ENCODE results near the gene ANKRD49. TPM values are rescaled to one million over a fixed set of nuclear protein-coding genes. Genes with fewer than 3 reads are reported as not detected.

Gene ANKRD49
- total and polyA plus RNA-seq, 2 of the 8 experiments (the other 6 are each of a cell fraction or from before 2014, with no cell fraction given): 7.4 to 12.2 TPM

GRCh38 chr11:94445641-94446040, 48.1 kb upstream of the ANKRD49 start:
- Histone ChIP-seq H4K5ac (ENCODE audit: insufficient read length, low read depth, low read length) (no peak overlapping the region), H2AFZ (ENCODE audit: low read length) (no peak overlapping the region), H4K91ac (replicated peaks; ENCODE audit: insufficient read length, low read length) (no peak overlapping the region), H3K4me3 (ENCODE audit: extremely low read depth in 1 of 4, insufficient read depth in 2 of 4, low read depth in 3 of 4, low read length in 4 of 4) (no peak overlapping the region), H4K20me1 (replicated peaks in 1 of 2; ENCODE audit: control insufficient read depth in 1 of 2, insufficient read depth in 2 of 2, low read length in 2 of 2) (peaks cover 1 to 2% of the 10 kb centered on the region in 2 experiments), H3K9me3 (ENCODE audit: insufficient read depth in 2 of 2, low read depth in 1 of 2, low read length in 1 of 2) (no peaks in the 10 kb centered on the region), H2BK5ac (ENCODE audit: low read depth, low read length) (no peak overlapping the region), H3K27me3 (replicated peaks in 1 of 4; ENCODE audit: control insufficient read depth in 3 of 4, extremely low read depth in 1 of 4, insufficient read depth in 3 of 4, low read length in 3 of 4) (no peaks in the 10 kb centered on the region), H2BK15ac (ENCODE audit: low read length) (no peak overlapping the region), H3K79me1 (ENCODE audit: low read depth, low read length) (no peaks in the 10 kb centered on the region), H3K23me2 (ENCODE audit: low read depth, low read length) (no peaks in the 10 kb centered on the region), H3K4ac (replicated peaks; ENCODE audit: insufficient read length, low read depth, low read length) (no peak overlapping the region), H3K4me1 (replicated peaks in 1 of 4; ENCODE audit: control insufficient read depth in 3 of 4, insufficient read depth in 4 of 4, low read length in 3 of 4) (no peaks in the 10 kb centered on the region), H2BK120ac (replicated peaks; ENCODE audit: low read depth, low read length) (no peak overlapping the region), H3K36me3 (ENCODE audit: control insufficient read depth in 2 of 4, insufficient read depth in 4 of 4, low read length in 3 of 4) (peaks cover 0 to 40% (median 18%) of the 10 kb centered on the region in 4 experiments; a peak in 5 of 8 replicates), H2BK12ac (ENCODE audit: low read depth, low read length) (no peak overlapping the region), H3K79me2 (ENCODE audit: control insufficient read depth in 1 of 2, insufficient read depth in 2 of 2, low read length in 2 of 2) (no peaks in the 10 kb centered on the region), H3K14ac (ENCODE audit: insufficient read length) (no peak overlapping the region), H2BK20ac (ENCODE audit: low read length) (no peak overlapping the region), H2AK5ac (ENCODE audit: low read depth, low read length) (no peak overlapping the region), H3K4me2 (ENCODE audit: insufficient read depth in 1 of 2, low read depth in 2 of 2, low read length in 2 of 2) (no peak overlapping the region), H3K18ac (ENCODE audit: extremely low read depth, low read length) (no peak overlapping the region), H3K27ac (ENCODE audit: low read depth, low read length) (no peak overlapping the region), H3K56ac (replicated peaks; ENCODE audit: insufficient read length, low read depth, low read length) (no peak overlapping the region), H3K9ac (replicated peaks in 1 of 4; ENCODE audit: extremely low read depth in 1 of 4, low read depth in 3 of 4, low read length in 3 of 4) (no peak overlapping the region), H3K23ac (ENCODE audit: insufficient read length) (no peak overlapping the region), H4K8ac (ENCODE audit: extremely low read depth, insufficient read depth, low read length) (no peak overlapping the region)
- 94% methylated on average over 1 of the region's 1 CpG; no CpG with 5 or more reads in 1 of the 2 experiments for WGBS, 2 experiments (ENCODE audit: extremely low coverage in 1 of 2, insufficient coverage in 1 of 2, insufficient read length in 1 of 2, insufficient replicate concordance in 2 of 2, low coverage in 1 of 2, low lambda C conversion rate in 2 of 2, missing lambda C conversion rate in 1 of 2)
- 0 out of 2 replicates have a peak, but pooled peaks have one; percentile 2 for TF ChIP-seq MAFK (IDR thresholded peaks at IDR 0.05; ENCODE audit: low read depth, low read length)
- TF ChIP-seq SIX5 (IDR thresholded peaks at IDR 0.05; ENCODE audit: low read depth, low read length): no peak
- FAIRE-seq (no peak), DNase-seq (ENCODE audit: low read depth in 1 of 2, low spot score in 2 of 2) (no peak)
- ChIA-PET CTCF (ENCODE audit: partially characterized antibody) (no interaction called here), POLR2A (ENCODE audit: partially characterized antibody) (no interaction called here)

Data from H1 (cell line).